ENCODE results near the gene BRINP1. TPM values are rescaled to one million over a fixed set of nuclear protein-coding genes. Genes with fewer than 3 reads are reported as not detected.

BRINP1 gene
- total and polyA plus RNA-seq, 8 donors, result 0.09 to 0.70 (median 0.15) TPM; not detected in 1

GRCh38 chr9:119349351-119349825, 19.8 kb downstream of the BRINP1 start:
- Histone ChIP-seq H3K27me3 (no peaks in the 10 kb centered on the region), H3K27ac (no peak overlapping the region), H3K9me3 (no peaks in the 10 kb centered on the region), H3K4me1 (no peaks in the 10 kb centered on the region), H3K4me3 (no peak overlapping the region), H3K36me3 (no peaks in the 10 kb centered on the region)
- ATAC-seq, result no peak
- no peak for DNase-seq
- TF ChIP-seq, protein P1, sequence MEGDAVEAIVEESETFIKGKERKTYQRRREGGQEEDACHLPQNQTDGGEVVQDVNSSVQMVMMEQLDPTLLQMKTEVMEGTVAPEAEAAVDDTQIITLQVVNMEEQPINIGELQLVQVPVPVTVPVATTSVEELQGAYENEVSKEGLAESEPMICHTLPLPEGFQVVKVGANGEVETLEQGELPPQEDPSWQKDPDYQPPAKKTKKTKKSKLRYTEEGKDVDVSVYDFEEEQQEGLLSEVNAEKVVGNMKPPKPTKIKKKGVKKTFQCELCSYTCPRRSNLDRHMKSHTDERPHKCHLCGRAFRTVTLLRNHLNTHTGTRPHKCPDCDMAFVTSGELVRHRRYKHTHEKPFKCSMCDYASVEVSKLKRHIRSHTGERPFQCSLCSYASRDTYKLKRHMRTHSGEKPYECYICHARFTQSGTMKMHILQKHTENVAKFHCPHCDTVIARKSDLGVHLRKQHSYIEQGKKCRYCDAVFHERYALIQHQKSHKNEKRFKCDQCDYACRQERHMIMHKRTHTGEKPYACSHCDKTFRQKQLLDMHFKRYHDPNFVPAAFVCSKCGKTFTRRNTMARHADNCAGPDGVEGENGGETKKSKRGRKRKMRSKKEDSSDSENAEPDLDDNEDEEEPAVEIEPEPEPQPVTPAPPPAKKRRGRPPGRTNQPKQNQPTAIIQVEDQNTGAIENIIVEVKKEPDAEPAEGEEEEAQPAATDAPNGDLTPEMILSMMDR (IDR thresholded peaks at IDR 0.05), result no peak
- intact Hi-C loops (cut with DNase I), result no loop called here

DNA sequence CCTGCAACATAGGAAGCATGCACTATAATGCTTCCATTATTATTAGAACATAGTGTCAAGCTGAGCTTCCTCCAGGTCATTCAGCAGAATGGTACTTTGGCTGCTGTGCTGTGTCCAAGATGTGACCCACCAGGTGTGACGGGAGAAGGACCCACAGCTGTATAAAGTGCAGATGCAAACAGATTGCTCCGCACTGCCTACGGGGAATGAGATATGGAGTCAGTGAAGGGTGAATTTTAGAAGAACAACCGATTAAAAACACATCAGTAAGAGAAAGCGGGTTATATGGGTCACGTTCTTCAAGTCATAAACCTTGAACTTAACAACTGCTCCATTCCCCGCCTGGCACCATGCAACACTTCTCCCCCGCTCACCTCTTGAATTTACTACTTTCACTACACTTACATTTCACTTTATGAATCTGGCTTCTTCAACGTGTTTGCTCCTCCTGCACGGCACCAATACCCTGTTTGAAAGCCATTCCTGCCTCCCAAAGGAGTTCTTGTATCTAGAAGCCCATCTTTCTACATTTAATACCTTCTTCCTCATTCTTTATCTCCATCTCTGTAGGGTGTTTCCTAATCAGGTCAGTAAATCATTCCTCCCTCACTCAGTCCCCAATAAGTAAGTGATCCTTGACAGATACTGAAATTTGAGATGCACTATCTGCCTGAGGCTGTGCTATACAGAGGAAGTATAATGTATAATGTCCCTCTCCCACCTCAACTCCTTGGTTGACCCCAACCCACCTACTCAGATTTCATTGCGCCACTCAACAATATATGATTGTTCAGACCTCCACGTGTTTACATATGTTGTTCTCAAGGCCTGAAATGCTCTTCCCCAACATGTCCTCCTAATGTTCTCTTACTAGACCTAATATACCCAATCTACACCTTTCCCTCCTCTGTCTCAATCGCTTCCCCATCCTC, 25.9 kb downstream of the BRINP1 start:
- no peak overlapping the region for H3K4me3 ChIP-seq
- H3K4me1 ChIP-seq, result no peaks in the 10 kb centered on the region
- H3K27me3 ChIP-seq, result no peaks in the 10 kb centered on the region
- ATAC-seq (no peak), DNase-seq (no peak)
- TF ChIP-seq, protein P1 (IDR thresholded peaks at IDR 0.05), result no peak
- no peak overlapping the region for H3K27ac ChIP-seq
- H3K36me3 ChIP-seq, result no peaks in the 10 kb centered on the region
- no peaks in the 10 kb centered on the region for H3K9me3 ChIP-seq
- intact Hi-C loops (cut with DNase I), result no loop called here

GRCh38 chr9:119339056-119339455, 30.2 kb downstream of the BRINP1 start:
- no peak for ATAC-seq

GRCh38 chr9:119337573-119337972, 31.7 kb downstream of the BRINP1 start:
- H3K9me3 ChIP-seq, result no peaks in the 10 kb centered on the region
- no peaks in the 10 kb centered on the region for H3K4me1 ChIP-seq
- no peak overlapping the region for H3K27ac ChIP-seq
- no peaks in the 10 kb centered on the region for H3K27me3 ChIP-seq
- ATAC-seq (no peak), DNase-seq (no peak)
- TF ChIP-seq, protein P1 (IDR thresholded peaks at IDR 0.05), result no peak
- no peaks in the 10 kb centered on the region for H3K36me3 ChIP-seq
- no peak overlapping the region for H3K4me3 ChIP-seq
- intact Hi-C loops (cut with DNase I), result no loop called here

More at GRCh38 chr9:119339056-119339455, 30.2 kb downstream of the BRINP1 start:
- Histone ChIP-seq H3K4me3 (no peak overlapping the region), H3K27ac (no peak overlapping the region), H3K27me3 (no peaks in the 10 kb centered on the region), H3K4me1 (no peaks in the 10 kb centered on the region), H3K9me3 (no peaks in the 10 kb centered on the region), H3K36me3 (no peaks in the 10 kb centered on the region)
- intact Hi-C loops (cut with DNase I), result no loop called here
- TF ChIP-seq, protein P1 (IDR thresholded peaks at IDR 0.05), result no peak
- no peak for DNase-seq

DNA sequence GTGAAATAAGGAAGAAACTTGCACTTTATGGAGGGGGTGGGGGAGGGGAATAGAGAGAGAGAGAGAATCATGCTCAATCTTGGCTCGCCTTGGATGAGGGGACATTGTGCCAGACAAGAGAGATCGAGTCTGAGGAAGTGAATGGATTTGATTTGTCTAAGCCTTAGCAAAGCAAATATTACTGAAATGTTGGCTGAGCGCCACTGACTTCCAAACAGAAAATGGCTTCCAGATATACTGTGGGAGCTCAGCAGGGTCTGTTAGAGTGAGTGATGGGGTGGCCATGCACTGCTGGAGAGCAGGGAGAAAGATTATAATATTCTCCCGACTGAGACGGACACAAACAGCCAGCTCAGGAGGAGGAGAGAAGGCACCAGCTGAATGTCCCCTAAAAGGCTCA, 34.5 kb downstream of the BRINP1 start:
- Histone ChIP-seq H3K4me1 (no peaks in the 10 kb centered on the region), H3K27ac (no peak overlapping the region), H3K27me3 (no peaks in the 10 kb centered on the region), H3K36me3 (no peaks in the 10 kb centered on the region), H3K9me3 (peaks cover 0 to 6% of the 10 kb centered on the region in 2 donors), H3K4me3 (no peak overlapping the region)
- TF ChIP-seq, protein P1 (IDR thresholded peaks at IDR 0.05), result no peak
- intact Hi-C loops (cut with DNase I), result no loop called here
- DNase-seq (no peak), ATAC-seq (no peak)

Measured in left lung (tissue), 10 donors.